GM19468 (cell line): Measurements from ENCODE around the gene KRTAP19-5.
"Not testable (repeated sequence)": the region's sequence is repeated elsewhere in the genome, so short reads cannot be mapped to it uniquely, and the experiment has no call there.

Experiments used
- ATAC-seq: cut with Tn5 transposase; IDR thresholded peaks from one replicate; pipeline ENCODE4 v1.9.1; 2021; ENCODE audit warnings: mild to moderate bottlenecking, moderate library complexity, moderate number of reproducible peaks; ENCODE audit not compliant: unreplicated experiment; ENCODE audit errors: extremely low read depth

Gene KRTAP19-5

DNA sequence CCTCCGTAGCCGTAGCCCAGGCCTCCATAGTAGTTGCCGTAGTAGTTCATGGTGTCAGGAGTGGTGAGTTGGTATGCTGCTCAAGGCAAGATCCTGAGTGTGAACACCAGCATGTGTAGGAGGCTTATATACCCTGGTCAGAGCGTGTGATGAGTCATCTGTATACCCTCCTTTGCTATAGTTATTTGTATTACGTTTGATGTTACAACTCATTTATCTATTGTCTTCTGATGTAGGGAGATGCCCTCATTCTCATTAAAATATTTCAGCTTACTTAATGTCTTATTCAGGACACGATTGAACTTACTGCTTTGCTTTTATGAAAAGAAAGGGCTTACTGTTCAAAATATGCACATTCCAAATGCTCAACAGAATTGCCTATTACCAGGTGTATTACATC is at the start of gene KRTAP19-5:
Gene KRTAP19-5, minus strand, starts transcription at position 101 of the 400 bp plus-strand sequence. Its CDS starts 51 bp downstream, at position 50.
- no peak for ATAC-seq

DNA sequence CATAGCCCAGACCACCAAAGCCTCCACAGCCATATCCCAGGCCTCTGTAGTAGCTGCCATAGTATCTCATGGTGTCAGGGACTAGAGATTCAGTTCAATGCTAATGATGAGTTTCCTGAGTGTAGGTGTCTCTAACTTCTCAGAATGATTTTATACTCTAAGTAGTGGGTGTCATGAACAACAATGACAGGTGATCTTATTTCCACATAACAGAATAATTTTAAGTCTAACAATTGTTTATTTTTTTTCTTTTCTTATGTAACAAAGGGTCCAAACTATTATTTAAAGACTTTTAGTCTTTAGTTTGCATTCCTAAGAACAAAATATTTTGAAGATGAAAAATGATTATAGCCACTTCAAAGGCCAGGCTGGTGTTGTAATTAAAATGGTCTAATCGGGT is 39.8 kb upstream of the KRTAP19-5 start, which contains the start of gene KRTAP19-6:
Gene KRTAP19-6, minus strand, starts transcription at position 101 of the 400 bp plus-strand sequence. Its CDS starts 31 bp downstream, at position 70.
- no peak for ATAC-seq

DNA sequence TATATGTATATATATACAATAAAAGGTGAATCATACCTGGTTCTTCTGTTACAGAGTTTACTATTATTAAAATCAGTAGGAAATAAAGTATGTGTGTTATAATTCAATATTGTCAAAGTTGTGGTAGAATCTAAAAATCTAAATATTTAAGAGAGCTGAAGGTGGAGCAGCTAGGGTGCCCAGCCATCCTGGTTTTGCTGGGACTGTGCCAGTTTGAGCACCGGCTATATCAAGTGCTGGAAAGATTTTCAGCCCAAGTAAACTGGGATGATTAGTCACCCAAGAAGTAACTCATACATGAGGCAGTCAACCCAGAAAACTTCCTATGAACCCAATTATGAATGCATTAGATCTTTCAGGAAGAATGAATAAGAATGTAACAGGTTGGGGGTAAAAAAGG is 16.9 kb upstream of the KRTAP19-5 start:
- no peak for ATAC-seq

- no peak for ATAC-seq
These were observed 13.7 kb upstream of the KRTAP19-5 start for GRCh38 chr21:30515681-30516080.

DNA sequence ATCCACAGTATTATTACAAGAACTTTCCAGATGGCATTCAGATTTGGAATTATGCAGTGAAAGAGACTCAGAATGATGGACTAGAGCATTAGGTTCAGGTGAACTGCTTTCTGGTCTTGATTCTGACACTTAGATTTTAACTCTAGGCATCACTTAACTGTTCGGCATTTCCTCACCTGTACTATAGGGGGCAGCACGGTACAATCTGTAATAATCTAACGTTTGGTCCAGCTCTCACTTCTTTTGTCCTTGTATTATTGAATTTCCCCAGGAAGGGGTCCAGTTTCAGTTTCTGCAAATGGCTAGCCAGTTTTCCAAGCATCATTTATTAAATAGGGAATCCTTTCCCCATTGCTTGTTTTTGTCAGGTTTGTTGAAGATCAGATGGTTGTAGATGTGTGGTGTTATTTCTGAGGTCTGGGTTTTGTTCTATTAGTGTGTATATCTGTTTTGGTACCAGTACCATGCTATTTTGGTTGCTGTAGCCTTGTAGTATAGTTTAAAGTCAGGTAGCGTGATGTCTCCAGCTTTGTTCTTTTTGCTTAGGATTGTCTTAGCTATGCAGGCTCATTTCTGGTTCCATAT is 3.8 kb upstream of the KRTAP19-5 start:
- ATAC-seq: not testable (repeated sequence)

GRCh38 chr21:30497065-30497464 is 4.9 kb downstream of the KRTAP19-5 start, which contains the start of gene KRTAP19-4:
Gene KRTAP19-4 (minus strand): TSS chr21:30497165. CDS start chr21:30497110, 55 bp downstream.
- no peak for ATAC-seq

GRCh38 chr21:30491963-30492428 is 9.9 kb downstream of the KRTAP19-5 start, which contains the start of gene KRTAP19-3:
Gene KRTAP19-3 (minus strand): TSS chr21:30492013. CDS start chr21:30491957, 56 bp downstream.
- no peak for ATAC-seq

DNA sequence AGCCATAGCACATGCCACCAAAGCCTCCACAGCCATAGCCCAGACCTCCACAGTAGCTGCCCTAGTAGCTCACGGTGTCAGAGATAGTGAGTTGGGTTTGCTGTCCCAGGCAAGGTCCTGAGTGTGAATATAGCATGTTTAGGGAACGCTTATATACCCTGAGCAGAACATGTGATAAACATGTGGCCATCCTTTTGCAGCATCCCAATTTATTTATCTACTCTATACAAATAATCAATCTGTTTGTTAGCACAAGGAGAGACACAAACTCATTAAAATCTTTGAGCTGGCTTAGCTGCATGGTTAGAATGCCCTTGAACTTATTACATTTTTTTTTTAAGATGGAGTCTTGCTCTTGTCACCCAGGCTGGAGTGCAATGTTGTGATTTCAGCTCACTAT is 14.6 kb downstream of the KRTAP19-5 start, which contains the start of gene KRTAP19-2:
Gene KRTAP19-2, minus strand, starts transcription at position 101 of the 400 bp plus-strand sequence. Its CDS starts 88 bp downstream, at position 13.
- no peak for ATAC-seq

DNA sequence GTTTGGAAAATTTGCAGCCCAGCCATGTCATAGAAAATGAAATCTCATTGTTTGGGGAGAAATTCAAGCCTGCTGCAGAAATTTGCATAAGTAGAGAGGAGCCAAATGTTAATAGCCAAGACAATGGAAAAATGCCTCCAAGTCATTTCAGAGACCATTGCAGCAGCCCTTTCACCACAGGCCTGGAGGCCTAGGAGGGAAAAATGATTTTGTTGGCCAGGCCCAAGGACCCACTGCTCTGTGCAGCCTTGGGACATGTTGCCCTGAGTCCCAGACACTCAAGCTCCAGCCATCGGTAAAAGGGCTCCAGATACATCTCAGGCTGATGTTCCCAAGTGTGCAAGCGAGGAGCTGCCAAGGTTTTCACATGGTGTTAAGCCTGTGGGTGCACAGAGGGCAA is 15.8 kb downstream of the KRTAP19-5 start:
- no peak for ATAC-seq

DNA sequence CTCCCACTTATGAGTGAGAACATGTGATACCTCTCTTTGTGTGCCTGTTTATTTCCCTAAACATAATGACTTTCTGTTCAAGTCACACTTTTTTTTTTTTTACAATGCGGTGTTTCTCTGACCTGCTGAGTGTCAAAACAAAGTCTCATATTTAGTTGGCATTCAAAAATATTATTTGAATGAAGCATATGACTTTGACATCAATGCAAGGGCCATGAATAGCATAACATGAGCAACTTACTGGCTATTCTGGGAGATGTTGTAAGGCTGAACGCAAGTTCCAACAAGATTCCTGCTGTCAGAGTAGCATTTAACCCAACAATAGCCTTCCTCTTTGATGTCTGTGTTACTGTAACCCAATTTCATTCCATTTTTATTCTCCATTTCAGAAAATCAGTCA is 19.8 kb downstream of the KRTAP19-5 start:
- ATAC-seq: no peak

DNA sequence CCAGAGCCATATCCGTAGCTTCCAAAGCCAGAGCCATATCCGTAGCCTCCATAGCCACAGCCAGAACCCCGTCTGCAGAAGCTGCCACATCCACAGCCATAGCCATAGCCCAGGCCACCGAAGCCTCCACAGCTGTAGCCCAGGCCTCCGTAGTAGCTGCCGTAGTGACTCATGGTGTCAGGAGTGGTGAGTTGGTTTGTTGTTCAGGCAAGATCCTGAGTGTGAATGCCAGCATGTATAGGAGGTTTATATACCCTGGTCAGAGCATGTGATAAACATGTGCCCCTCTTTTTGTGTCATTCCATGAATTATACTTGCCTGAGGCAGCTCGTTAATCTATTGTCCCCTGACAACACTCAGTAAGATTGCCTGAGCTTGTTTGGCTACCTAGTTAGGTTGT is 21.8 kb downstream of the KRTAP19-5 start, which contains the start of gene KRTAP19-1:
Gene KRTAP19-1, minus strand, starts transcription at position 223 of the 400 bp plus-strand sequence. Its CDS starts 50 bp downstream, at position 173.
- no peak for ATAC-seq

- ATAC-seq: no peak
These were observed 22.7 kb downstream of the KRTAP19-5 start for GRCh38 chr21:30479259-30479658.

DNA sequence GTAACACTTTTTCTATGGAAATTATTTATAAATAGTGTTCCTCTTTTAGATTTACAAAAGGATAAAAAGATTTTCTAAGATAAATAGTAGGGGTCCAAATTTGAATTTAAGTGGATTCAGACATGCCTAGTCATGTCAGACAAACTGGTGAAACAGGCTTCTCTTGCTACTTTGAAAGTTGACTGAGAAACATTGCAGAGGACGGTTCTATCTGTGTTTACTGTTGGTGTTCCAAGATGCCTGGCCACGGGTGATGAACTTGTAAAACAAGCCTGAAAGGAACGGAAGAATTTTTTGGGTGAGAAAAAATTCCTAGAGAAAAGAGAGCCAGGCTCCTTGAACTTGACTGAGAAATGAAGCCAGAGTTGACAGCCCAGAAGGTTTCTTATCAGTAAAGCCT is 23.9 kb downstream of the KRTAP19-5 start:
- no peak for ATAC-seq

DNA sequence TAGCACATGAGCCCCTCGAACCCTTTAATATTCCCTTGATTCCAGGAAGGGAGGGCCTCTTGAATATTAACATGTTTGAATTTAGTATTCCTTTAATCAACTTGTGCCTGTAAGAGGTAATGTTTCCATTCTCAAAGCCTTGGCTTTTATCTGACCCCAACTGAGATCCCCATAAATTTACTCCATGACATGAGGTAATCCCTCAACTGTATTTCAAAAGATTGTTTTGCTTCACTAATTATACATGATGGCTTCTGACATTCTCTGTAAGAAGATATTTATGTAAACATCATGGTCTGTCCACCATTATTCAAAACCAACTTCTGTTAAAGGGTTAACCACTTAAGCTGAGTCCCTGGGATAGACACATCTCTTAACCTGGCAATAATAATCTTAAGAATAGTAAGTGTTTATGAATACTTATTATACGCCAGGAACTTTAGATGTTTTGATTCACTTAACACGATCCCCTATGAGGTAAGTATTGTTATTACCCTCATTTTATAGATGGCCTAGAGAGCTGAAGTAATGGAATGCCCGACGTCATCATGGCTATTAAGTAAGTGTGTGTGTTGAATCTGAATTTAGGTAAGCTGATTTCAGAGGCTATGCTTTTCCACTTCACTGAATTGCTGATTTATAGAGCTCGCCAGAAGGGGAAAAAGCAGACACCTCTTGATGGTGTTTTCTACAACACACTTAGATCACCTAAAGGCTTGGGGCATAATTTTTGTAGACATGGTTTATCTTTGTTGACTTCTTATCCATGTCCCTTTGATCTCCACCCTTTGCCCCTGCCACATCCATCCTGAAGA is 32.8 kb downstream of the KRTAP19-5 start:
- no peak for ATAC-seq

GRCh38 chr21:30463713-30464112 is 38.2 kb downstream of the KRTAP19-5 start:
- ATAC-seq: no peak
